Activated naive CD8-positive, alpha-beta T cell (primary cell): ENCODE measurements around the gene KRTAP5-11.
"Not testable (repeated sequence)": the region's sequence is repeated elsewhere in the genome, so short reads cannot be mapped to it uniquely, and the experiment has no call there.

Experiments used
- H3K27ac Mint-ChIP-seq: one replicate; pipeline ENCODE4 v1.8.0; 2021; ENCODE audit warnings: mixed read lengths
- H3K27me3 Mint-ChIP-seq: one replicate; pipeline ENCODE4 v1.8.0; 2021; ENCODE audit warnings: mixed read lengths
- H3K36me3 Mint-ChIP-seq: one replicate; pipeline ENCODE4 v1.8.0; 2021; ENCODE audit warnings: mixed read lengths
- H3K4me1 Mint-ChIP-seq: one replicate; pipeline ENCODE4 v1.8.0; 2021; ENCODE audit warnings: low read depth, mixed read lengths
- H3K4me3 Mint-ChIP-seq: one replicate; pipeline ENCODE4 v1.8.0; 2021; ENCODE audit warnings: mild to moderate bottlenecking, mixed read lengths
- H3K9me3 Mint-ChIP-seq: one replicate; pipeline ENCODE4 v1.8.0; 2021; ENCODE audit warnings: low read depth, mixed read lengths

Gene KRTAP5-11

DNA sequence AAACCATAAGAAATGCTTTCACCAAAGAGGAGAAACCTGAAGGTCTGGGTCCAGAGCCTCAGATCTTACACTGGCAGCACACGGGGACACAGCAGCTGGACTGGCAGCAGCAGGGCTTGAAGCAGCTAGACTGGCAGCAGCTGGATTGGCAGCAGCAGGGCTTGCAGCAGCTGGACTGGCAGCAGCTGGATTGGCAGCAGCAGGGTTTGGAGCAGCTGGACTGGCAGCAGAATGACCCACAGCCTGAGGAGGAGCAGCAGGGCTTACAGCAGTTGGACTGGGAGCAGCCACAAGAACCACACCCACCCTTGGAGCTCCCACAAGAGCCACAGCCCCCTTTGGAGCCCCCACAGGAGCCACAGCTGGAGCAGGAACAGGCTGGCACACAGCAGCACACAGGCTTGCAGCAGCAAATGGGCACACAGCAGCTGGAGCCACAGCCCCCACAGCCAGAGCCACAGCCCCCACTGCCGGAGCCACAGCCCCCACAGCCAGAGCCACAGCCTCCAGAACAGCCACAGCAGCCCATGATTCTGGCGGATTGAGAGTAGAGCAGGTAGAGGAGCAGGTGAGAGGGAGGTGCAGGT, at the start of gene KRTAP5-11:
Gene KRTAP5-11 (minus strand): TSS at position 567 of the 587 bp plus-strand sequence. CDS start 38 bp downstream, at position 529.
- Mint-ChIP-seq H3K27me3 (peaks cover 23% of the 10 kb centered on the region), H3K4me3 (no peak within 1 kb of the TSS), H3K4me1 (peaks cover 3% of the 10 kb centered on the region), H3K27ac (no peak within 1 kb of the TSS), H3K9me3 (no peaks in the 10 kb centered on the region), H3K36me3 (no peaks in the 10 kb centered on the region)

GRCh38 chr11:71631551-71631950, 48.9 kb upstream of the KRTAP5-11 start:
- not testable (repeated sequence) for H3K27ac Mint-ChIP-seq, H3K27me3 Mint-ChIP-seq, H3K4me3 Mint-ChIP-seq, H3K9me3 Mint-ChIP-seq, H3K36me3 Mint-ChIP-seq, H3K4me1 Mint-ChIP-seq

DNA sequence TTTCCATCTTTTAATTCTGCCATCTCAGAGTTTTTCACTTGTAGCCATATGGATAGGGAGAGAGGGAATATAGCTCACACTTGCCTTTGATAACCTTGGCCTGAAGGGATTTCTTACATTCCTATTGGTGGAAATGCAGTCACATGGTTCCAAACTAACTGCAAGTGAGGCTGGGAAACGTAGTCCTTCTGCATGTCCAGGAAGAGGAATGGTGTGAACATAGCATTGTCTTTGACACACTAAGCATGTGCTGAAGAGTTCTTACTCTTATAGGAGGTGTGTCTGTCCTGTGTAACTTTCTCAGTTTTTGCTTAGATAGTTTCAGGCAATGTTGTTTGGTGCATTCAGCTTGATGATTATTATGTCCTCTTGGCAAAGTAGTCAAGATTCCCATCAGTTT, 47.4 kb upstream of the KRTAP5-11 start:
- not testable (repeated sequence) for H3K9me3 Mint-ChIP-seq, H3K27me3 Mint-ChIP-seq

DNA sequence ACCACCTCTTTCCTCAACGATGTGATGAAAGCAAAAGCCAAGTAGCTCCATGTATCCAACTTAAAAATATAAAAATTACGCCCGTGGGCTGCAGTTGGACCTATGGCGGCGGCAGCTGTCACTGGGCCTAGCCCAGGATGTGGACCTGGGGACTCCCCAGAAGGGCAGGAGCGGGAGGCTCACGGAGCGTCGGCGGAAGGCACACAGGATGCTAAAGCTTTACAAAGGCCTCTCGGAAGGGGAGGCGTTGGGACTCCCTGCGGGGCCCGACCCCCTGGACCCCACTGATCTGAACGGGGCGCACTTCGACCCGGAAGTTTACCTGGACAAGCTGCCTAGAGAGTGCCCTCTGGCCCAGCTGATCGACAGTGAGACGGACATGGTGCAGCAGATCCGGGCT, 46.3 kb upstream of the KRTAP5-11 start:
- not testable (repeated sequence) for H3K4me1 Mint-ChIP-seq, H3K27ac Mint-ChIP-seq, H3K4me3 Mint-ChIP-seq, H3K36me3 Mint-ChIP-seq, H3K27me3 Mint-ChIP-seq, H3K9me3 Mint-ChIP-seq

More for the DNA sequence above, 47.4 kb upstream of the KRTAP5-11 start:
- H3K36me3 Mint-ChIP-seq, H3K4me1 Mint-ChIP-seq, H3K27ac Mint-ChIP-seq, H3K4me3 Mint-ChIP-seq: not testable (repeated sequence)

DNA sequence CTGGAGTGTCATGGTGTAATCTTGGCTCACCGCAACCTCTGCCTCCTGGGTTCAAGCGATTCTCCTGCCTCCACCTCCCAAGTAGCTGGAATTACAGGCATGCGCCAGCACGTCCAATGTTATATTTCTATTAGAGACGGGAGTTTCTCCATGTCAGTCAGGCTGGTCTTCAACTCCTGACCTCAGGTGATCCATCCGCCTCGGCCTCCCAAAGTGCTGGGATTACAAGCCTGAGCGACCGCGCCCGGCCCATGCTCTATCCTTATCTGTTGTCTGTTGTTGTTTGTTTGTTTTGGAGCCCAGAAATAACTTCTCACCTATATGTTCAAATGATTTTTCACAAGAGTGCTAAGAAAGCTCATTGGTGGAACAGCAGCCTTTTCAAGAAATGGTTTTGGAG, 40.6 kb upstream of the KRTAP5-11 start:
- not testable (repeated sequence) for H3K4me1 Mint-ChIP-seq, H3K27ac Mint-ChIP-seq, H3K9me3 Mint-ChIP-seq, H3K36me3 Mint-ChIP-seq, H3K4me3 Mint-ChIP-seq
- peaks cover 10% of the 10 kb centered on the region for H3K27me3 Mint-ChIP-seq

DNA sequence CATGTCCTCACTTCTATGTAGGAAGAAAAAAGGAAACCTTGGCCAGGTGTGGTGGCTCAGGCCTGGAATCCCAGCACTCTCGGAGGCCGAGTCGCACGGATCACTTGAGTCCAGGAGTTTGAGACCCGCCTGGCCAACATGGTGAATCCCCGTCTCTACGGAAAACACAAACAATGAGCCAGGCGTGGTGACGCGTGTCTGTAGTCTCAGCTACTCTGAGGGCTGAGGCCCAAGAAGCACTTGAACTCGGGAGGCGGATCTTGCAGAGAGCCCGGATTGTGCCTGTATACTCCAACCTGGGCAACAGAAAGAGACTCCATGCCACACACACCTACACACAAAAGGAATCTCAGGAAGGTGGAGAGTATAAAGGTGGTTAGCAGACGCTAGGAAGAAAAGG, 39.9 kb upstream of the KRTAP5-11 start:
- not testable (repeated sequence) for H3K27ac Mint-ChIP-seq, H3K9me3 Mint-ChIP-seq, H3K4me3 Mint-ChIP-seq, H3K4me1 Mint-ChIP-seq, H3K36me3 Mint-ChIP-seq
- peaks cover 10% of the 10 kb centered on the region for H3K27me3 Mint-ChIP-seq

- not testable (repeated sequence) for H3K4me1 Mint-ChIP-seq, H3K9me3 Mint-ChIP-seq, H3K36me3 Mint-ChIP-seq, H3K27ac Mint-ChIP-seq, H3K4me3 Mint-ChIP-seq, H3K27me3 Mint-ChIP-seq
These were observed 32.3 kb upstream of the KRTAP5-11 start for GRCh38 chr11:71615003-71615402.

- H3K4me1 Mint-ChIP-seq, H3K27me3 Mint-ChIP-seq, H3K9me3 Mint-ChIP-seq, H3K4me3 Mint-ChIP-seq, H3K36me3 Mint-ChIP-seq, H3K27ac Mint-ChIP-seq: not testable (repeated sequence)
These were observed 31.8 kb upstream of the KRTAP5-11 start for GRCh38 chr11:71614366-71614917.

GRCh38 chr11:71613931-71614330, 31.3 kb upstream of the KRTAP5-11 start:
- peaks cover 15% of the 10 kb centered on the region for H3K27me3 Mint-ChIP-seq
- not testable (repeated sequence) for H3K27ac Mint-ChIP-seq, H3K4me1 Mint-ChIP-seq, H3K36me3 Mint-ChIP-seq, H3K4me3 Mint-ChIP-seq, H3K9me3 Mint-ChIP-seq

GRCh38 chr11:71611218-71611910, 28.7 kb upstream of the KRTAP5-11 start:
- H3K9me3 Mint-ChIP-seq, H3K36me3 Mint-ChIP-seq, H3K4me1 Mint-ChIP-seq, H3K4me3 Mint-ChIP-seq, H3K27ac Mint-ChIP-seq: not testable (repeated sequence)
- H3K27me3 Mint-ChIP-seq, result peaks cover 17% of the 10 kb centered on the region

- not testable (repeated sequence) for H3K4me1 Mint-ChIP-seq, H3K9me3 Mint-ChIP-seq, H3K36me3 Mint-ChIP-seq, H3K4me3 Mint-ChIP-seq, H3K27ac Mint-ChIP-seq
- peaks cover 17% of the 10 kb centered on the region for H3K27me3 Mint-ChIP-seq
These were observed 25.6 kb upstream of the KRTAP5-11 start for GRCh38 chr11:71608272-71608671.

DNA sequence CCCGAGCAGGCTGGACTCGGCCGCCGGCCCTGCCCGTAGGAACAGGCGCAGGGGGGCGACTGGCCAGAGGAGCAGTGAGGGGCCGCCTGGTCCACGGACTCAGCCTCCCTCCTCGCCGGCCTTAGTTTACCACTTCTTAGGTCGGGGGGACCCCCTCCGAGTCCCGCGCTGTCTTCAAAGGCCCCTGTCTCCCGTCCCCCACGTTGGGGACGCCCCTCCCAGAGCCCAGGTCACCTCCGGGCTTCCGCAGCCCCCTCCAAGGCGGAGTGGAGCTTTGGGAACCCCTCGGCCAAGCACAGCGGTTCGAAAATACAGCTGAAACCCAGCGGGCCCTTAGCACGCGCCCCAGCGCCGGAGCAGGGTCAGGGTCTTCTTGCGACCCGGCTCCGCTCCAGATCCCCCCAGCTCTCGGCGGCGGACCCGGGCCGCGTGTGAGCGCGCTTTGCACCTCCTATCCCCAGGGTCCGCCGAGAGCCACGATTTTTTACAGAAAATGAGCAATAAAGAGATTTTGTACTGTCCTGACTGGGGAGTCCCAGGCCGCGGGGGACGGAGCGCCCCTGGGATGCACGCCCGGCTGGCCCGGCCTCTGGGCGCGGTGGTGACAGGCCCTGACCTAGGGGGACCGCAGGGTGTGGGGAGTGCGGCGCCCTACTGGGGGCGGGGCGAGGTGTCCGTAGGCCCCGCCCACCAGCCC, 25.0 kb upstream of the KRTAP5-11 start:
- H3K27ac Mint-ChIP-seq, H3K9me3 Mint-ChIP-seq, H3K4me3 Mint-ChIP-seq, H3K36me3 Mint-ChIP-seq, H3K4me1 Mint-ChIP-seq: not testable (repeated sequence)
- H3K27me3 Mint-ChIP-seq, result peaks cover 15% of the 10 kb centered on the region

DNA sequence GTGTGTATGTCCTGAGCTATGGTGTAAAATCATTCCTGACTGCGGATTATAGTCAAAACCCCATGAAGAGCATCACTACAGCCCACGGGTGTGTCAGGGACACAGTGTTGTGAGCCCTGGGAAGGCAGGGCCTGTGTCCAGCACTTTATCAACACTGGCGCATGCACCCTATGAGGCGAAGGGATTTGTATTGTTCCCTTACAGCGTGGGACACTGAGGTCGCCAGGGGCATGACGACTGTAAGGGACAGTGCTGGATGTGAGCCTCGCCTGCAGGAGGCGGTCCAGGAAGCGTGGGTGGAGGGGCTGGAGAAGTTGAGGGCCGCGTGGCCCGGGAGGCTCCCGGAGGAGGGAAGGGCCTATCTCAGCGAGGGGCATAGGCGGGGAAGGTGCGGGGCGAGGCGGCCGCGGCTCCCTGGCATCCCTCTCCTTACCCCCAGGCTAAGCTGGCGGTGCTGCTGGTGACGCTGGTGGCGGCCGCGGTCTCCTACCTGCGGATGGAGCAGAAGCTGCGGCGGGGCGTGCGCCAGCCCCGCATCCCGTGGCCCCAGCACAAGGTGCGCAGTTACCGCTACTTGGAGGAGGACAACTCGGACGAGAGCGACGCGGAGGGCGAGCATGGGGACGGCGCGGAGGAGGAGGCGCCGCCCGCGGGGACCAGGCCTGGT, 24.3 kb upstream of the KRTAP5-11 start:
- H3K27me3 Mint-ChIP-seq, result peaks cover 15% of the 10 kb centered on the region
- not testable (repeated sequence) for H3K4me1 Mint-ChIP-seq, H3K27ac Mint-ChIP-seq, H3K36me3 Mint-ChIP-seq, H3K9me3 Mint-ChIP-seq
- H3K4me3 Mint-ChIP-seq, result peak overlapping the region; percentile 77

DNA sequence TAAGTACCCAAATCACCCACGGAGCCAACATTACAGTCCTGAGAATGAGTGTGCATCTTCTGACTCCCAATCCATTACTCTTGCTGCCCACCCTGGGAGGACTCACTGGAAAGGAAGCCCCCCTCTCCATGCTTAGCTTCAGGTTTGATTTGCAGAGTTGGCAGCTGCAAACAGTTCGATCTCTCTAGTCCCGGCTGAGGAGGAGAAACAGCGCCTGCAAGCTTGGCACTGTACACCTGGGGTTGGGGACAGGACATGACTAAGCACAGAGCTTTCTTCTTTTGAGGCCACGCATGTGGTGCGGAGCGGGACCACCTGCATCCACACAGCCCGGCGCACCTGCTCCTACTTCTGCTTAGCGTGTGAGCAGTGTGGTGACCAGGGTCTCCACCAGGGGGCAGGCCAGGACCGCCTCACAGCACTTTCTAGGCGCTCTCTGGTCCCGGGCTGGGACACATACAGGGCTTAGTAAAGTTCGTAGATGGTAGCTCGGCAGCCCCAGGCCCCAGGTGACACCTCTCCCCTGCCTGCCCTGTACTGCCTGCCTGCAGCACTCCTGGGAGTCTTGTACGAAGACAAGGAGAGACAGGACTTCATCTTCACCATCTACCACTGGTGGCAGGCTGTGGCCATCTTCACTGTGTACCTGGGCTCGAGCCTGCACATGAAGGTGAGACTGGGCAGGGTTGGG, 22.3 kb upstream of the KRTAP5-11 start:
- not testable (repeated sequence) for H3K27ac Mint-ChIP-seq, H3K36me3 Mint-ChIP-seq, H3K4me1 Mint-ChIP-seq, H3K4me3 Mint-ChIP-seq, H3K9me3 Mint-ChIP-seq
- H3K27me3 Mint-ChIP-seq, result peaks cover 21% of the 10 kb centered on the region

GRCh38 chr11:71603221-71603620, 20.5 kb upstream of the KRTAP5-11 start:
- peaks cover 13% of the 10 kb centered on the region for H3K27me3 Mint-ChIP-seq
- H3K4me1 Mint-ChIP-seq, H3K27ac Mint-ChIP-seq, H3K4me3 Mint-ChIP-seq, H3K36me3 Mint-ChIP-seq, H3K9me3 Mint-ChIP-seq: not testable (repeated sequence)
